Measurements from ENCODE around the gene RABGAP1L. TPM values are rescaled to one million over a fixed set of nuclear protein-coding genes. Genes with fewer than 3 reads are reported as not detected.

Gene RABGAP1L
- total and polyA plus RNA-seq, 2 of the 8 experiments (the other 6 are each of a cell fraction or from before 2014, with no cell fraction given) = 33.3 to 156 TPM

- TF ChIP-seq CHD7 (IDR thresholded peaks at IDR 0.05; ENCODE audit: insufficient replicate concordance, low read length) = no peak
- TF ChIP-seq SRF (IDR thresholded peaks at IDR 0.05; ENCODE audit: low read depth, low read length) = no peak
- no peak for TF ChIP-seq TAF7 (optimal IDR thresholded peaks at IDR 0.05; ENCODE audit: borderline replicate concordance, low read depth, low read length)
- TF ChIP-seq SIX5 (IDR thresholded peaks at IDR 0.05; ENCODE audit: low read depth, low read length) = no peak
- TF ChIP-seq SP2 (IDR thresholded peaks at IDR 0.05; ENCODE audit: low read length) = no peak
- no peak for TF ChIP-seq HDAC2 (IDR thresholded peaks at IDR 0.05; ENCODE audit: borderline replicate concordance in 1 of 2, low read depth in 2 of 2, low read length in 2 of 2)
- TF ChIP-seq YY1 (IDR thresholded peaks at IDR 0.05; ENCODE audit: low read depth, low read length) = no peak
- TF ChIP-seq CTBP2 (IDR thresholded peaks at IDR 0.05; ENCODE audit: borderline replicate concordance, insufficient read depth, insufficient read length, low read length) = no peak
- TF ChIP-seq TEAD4 (IDR thresholded peaks at IDR 0.05; ENCODE audit: low read depth, low read length) = no peak
- no peak for TF ChIP-seq POLR2A (IDR thresholded peaks at IDR 0.05; ENCODE audit: control extremely low read depth in 1 of 2, low read depth in 2 of 2, low read length in 2 of 2)
- no peak for TF ChIP-seq TBP (IDR thresholded peaks at IDR 0.05; ENCODE audit: low read depth, low read length)
Observed at GRCh38 chr1:174110053-174110452, 49.3 kb upstream of the RABGAP1L start (continued).

Measured in H1 (cell line).